Measurements from ENCODE around the gene LGALS9C.
"Not testable (repeated sequence)": the region's sequence is repeated elsewhere in the genome, so short reads cannot be mapped to it uniquely, and the experiment has no call there.

The LGALS9C gene

DNA sequence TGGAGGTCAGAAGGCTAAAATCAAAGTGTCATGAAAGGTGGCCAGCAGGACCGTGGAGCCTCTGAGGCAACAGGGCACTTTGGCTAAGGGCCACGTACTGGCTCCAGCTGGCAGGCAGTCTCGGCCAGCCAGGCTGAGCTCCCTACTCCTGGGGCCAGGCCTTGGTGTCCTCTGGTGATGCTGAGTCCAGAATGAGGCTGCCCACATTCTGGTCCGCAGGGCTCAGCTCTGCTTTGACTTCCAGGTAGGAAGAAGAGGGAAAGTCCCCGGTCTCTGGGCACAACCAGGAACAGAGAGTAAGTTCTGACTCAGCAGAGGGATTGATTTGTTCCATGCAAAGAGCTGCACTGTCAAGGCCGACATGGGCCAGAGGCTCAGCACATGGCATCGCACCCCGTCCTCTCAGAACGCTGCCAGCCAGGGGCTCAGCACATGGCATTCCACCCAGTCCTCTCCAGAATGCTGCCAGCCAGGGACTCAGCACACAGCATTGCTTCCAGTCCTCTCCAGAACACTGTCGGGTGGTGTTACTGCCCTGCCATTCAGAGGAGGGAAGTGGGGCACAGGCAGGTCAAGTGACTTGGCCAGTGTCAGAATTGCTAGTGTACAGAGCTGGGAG lies 2.5 kb downstream of the LGALS9C start:
- DNase-seq, result not testable (repeated sequence)

DNA sequence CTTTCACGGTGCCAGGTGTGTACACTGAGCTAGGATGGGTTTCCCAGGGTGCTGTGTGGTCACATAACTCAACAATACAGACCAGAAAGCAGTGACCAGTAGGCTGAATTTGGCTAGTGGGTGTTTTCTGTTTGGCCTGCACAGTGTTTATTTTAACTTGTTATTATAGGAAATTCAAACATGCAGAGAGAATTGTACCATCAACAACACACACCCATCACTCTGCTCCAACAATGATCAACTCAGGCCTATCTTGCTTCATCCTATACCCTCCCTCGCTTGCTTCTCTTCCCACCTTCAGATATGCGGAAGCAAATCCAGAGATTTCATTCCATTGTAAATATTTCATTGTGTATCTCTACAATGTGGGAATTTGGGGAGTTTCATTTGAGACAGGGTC lies 5.2 kb downstream of the LGALS9C start:
- DNase-seq, result not testable (repeated sequence)

DNA sequence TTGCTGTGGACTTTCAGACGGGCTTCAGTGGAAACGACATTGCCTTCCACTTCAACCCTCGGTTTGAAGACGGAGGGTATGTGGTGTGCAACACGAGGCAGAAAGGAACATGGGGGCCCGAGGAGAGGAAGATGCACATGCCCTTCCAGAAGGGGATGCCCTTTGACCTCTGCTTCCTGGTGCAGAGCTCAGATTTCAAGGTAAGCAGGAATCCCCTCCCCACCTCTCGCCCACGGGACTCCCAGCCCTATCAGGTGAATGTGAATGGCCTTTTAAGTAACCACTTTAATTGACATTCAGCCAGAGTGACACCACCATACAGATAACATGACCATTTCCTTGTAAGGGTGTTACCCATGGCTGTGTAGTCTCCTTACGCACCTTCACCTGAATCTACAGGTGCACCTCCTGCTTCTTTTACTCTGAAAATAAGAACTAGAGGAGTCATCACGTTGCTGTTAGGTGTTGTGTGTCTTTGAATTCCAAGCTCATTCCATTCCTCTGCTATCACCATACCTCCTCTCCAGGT lies 9.4 kb downstream of the LGALS9C start:
- DNase-seq, result not testable (repeated sequence)

DNA sequence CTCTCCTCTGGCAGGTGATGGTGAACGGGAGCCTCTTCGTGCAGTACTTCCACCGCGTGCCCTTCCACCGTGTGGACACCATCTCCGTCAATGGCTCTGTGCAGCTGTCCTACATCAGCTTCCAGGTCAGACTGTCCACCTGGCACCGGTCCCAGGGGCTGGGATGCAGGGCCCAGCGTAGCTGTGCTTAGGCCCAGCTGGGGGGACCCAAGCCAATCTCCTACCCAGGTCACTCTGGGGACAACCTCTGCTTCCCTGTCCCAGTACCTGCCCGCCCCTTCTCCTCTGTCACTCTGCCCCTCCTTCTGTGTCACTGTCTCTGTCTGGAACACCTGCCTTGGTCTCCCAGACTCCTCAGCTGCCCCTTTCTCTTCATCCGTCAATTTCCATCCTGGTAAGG lies 11.0 kb downstream of the LGALS9C start:
- DNase-seq, result not testable (repeated sequence)

DNA sequence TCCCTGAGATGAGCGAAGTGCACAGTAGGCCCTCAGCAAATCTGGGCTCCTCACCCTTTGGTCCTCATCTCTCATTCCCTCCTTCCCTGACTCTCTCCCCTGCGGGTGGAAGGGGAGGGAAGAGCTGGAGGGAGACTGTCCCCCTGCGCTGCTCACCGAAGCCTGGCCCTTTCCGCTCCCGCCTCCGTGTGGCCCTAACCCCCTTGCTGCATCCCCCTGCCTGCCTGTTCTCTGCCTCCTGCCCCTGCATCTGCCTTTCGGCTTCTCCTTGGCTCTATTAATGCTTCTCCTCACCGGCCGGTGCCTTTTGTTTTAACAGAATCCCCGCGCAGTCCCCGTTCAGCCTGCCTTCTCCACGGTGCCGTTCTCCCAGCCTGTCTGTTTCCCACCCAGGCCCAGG lies 12.0 kb downstream of the LGALS9C start:
- DNase-seq, result not testable (repeated sequence)

DNA sequence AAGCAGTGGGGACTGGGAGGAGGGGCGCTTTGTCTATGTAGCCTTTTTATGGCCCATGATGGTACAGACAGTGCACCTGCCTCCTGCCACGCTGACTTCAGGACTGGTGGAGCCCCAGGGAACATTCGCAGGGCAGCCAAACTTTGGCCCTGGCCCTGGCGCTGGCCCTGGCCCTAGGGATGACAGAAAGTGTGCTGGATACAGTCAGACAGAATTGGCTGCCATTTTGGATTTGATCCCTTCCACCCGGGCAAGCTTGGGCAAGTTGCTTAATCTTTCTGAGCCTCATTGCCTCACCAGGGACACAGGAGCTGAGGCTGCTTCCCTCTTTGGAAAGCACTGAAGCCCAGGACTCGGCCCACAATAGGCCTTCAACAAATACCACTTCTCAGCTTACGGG lies 13.4 kb downstream of the LGALS9C start:
- DNase-seq, result not testable (repeated sequence)

DNA sequence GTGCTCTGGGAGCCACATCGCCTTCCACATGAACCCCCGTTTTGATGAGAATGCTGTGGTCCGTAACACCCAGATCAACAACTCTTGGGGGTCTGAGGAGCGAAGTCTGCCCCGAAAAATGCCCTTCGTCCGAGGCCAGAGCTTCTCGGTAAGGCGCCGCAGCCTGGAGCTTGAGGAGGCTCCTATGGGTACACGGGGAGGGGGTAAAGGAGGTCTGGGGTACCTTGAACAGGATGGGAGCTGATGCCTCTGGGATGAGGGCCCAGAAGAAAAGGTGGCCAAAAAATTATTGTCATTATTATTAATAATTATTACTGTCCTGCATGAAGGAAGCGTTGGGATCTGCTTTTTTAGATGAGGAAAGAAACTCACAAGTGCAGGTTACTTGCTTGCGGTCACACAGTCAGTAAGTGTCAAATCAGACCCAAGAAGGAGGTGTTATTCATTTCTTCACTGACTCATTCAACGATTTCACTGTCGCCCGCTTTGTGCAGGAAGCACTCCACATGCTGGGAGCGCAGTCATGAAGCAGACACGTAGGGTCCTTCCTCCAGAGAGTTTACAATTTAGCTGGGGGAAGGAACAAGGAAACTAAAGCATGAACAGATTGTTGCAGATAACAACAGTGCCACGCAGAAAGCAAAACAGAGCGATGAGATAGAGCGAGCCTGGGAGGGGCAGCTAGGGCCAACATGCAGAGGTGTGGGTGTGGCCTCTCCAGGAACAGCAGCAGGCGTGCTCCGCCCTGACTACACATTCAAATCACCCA lies 16.3 kb downstream of the LGALS9C start:
- peak in 2 of 5 experiments; percentile 8 to 90 for DNase-seq

DNA sequence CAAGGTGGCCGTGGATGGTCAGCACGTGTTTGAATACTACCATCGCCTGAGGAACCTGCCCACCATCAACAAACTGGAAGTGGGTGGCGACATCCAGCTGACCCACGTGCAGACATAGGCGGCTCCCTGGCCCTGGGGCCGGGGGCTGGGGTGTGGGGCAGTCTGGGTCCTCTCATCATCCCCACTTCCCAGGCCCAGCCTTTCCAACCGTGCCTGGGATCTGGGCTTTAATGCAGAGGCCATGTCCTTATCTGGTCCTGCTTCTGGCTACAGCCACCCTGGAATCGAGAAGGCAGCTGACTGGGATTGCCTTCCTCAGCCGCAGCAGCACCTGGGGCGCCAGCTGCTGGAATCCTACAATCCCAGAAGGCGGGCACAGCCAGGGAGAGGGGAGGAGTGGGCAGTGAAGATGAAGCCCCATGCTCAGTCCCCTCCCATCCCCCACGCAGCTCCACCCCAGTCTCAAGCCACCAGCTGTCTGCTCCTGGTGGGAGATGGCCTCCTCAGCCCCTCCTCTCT lies 17.7 kb downstream of the LGALS9C start:
- not testable (repeated sequence) for DNase-seq

DNA sequence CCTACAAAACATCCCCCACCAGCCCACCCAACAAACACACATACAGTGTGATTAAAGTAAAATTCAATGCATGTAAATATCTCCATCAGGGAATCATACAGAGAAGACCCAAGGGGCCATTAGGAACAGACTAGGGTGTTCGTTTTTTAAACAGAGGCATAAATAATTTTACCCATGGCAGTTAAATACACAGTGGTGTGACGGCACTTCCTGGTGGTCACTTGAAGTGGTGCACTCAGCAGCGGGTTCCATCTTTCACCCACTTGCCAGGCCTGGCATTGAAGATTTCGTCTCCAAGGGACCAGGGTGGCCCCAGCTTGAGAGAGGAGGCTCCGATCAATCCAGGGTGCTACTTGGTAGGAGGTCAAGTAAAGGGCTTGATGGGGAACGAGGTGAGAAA lies 20.5 kb downstream of the LGALS9C start:
- not testable (repeated sequence) for DNase-seq

DNA sequence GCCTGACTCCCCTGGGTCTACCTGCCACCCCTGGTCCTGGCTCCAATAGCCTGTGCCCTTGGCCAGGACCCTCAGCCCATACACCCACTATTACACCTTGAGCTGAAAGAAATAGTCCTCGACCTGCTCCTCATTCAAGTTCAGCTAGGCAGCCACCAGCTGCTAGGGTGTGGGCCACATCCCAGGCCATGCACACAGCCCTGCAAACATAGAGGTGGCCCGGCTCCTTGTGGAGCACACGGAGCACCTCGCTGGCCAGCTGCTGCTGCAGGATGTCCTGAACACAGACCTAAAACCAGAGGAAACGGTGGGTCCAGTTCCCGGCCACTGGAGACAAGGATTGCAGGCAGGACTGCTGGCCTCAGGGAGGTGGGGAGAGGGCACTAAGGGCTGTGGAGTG lies 22.5 kb downstream of the LGALS9C start:
- not testable (repeated sequence) for DNase-seq

DNA sequence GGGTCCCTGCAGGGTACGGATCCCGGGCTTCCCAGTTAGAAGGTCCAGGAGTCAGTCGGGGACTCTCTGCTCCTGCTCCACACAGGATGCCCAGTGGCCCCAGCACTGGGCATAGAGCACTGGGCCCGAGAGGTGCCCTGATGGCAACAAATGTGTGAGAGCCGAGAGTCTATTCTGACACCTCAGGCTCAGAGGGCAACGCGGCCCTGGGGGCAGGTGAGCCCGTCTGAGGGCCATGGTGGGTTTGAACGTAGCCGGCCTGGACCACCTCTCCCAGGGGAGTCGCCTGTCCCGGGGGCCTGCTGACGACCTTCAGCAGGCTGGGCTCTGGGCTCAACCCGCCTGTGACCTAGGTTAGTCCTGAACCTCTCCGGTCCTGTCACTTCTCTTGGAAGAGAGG lies 23.2 kb downstream of the LGALS9C start:
- DNase-seq, result not testable (repeated sequence)

DNA sequence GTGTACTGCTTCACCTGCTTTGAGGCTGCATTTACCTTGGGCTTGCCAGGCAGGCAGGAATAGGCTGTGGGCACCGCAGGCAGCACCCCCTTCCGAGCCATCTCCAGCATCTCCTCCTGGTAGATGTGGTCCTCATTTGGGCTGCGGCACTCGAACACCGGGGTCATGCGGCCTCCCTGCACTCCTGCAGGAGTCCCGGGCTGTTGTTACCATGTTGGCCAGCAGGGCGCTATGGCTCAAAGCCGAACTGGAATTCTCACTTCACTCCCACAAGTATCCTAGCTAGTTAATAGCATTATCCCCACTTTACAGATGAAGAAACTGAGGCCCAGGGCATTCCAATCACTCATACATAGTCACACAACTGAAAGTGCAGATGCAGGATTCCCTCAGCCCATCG lies 23.7 kb downstream of the LGALS9C start:
- not testable (repeated sequence) for DNase-seq

DNA sequence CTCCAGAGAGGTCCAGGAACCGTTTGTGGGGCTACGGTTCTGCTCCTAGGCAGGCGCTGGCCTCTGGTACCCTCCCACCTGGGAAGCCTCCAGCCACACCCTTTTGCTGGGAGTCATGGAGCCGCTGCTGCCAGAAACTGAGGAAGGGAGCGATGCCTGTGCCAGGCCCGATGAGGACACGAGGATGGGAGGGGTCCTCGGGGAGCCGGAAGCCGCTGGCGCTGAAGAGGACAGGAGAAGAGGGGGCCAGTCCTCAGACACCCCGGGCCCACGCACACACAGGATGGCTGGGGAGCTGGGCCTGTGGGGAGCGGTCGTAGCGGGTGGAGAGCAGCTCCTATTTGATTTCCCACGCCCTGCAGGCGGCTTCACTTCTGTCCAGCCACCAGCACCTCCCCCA lies 24.2 kb downstream of the LGALS9C start:
- DNase-seq, result not testable (repeated sequence)

DNA sequence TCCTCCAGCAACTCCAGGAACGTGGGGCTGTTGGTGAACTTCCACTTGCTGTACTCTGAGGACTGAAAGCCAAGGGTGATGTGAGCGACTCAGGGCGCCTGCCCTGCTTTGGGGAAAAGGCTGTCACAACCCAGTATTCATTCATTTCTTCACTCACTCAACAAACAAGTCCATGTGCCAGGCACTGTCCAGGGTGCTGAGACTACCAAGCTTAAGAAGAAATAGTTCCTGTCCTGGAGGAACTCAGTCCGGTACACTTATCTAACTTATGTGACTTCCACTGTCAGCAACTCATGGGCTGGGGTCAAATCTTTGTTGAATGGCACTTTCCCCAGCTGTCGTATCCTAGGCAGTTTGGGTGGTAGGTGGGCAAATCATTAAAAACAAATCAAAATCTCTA lies 26.6 kb downstream of the LGALS9C start:
- DNase-seq, result not testable (repeated sequence)

DNA sequence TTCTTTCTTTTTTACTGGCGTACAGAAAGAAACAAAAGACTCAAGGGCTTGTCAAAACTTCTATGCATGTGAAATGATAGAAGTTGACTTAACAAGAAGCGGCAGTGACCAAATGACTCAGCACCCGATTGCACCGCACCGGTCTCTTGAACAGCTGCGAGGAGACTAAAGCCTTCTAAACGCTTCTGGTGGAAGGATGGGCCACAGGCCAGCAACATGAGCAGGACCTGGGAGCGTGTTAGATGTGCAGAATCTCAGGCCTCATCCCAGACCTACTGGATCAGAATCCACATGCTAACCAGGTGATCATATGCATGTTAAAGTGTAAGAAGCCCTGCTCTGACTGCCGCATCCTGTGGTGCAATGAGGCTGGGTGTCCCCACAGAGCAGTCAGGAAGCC lies 31.1 kb downstream of the LGALS9C start:
- DNase-seq, result peak in 1 of 5 experiments; percentile 3

DNA sequence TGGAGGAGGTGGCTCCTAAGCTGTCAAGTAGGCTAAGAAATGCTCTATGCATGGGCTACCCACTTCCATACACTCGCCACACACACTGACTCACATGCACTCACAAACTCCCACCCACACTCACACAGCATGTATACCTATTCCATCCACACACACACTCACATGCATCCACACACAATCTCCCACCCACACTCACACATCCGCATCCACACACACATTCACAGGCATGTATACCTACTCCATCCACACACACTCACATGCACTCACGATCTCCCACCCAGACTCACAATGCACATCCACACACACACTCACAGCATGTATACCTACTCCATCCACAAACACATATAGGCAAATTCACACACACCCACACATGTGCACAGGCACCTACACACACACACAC lies 32.1 kb downstream of the LGALS9C start:
- DNase-seq, result not testable (repeated sequence)

DNA sequence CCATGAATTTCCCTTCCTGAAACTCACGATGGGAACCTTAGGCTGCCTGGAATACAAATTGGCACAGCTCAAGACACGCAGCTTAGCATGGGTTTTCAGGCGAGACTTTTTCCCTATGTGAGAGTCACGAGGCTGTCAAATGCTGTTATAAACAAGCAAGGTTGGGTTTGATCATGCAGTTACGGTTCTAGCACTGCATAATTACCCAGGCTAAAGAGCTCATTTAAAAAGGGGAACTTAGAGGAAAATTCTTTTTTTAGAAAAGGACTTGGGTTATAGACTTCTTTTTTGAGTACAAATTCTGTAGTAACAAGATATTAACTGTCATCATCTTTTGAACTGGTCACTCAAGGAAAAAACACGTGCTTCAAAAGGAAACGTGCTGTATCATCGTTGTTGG lies 44.5 kb downstream of the LGALS9C start:
- DNase-seq, result not testable (repeated sequence)

DNA sequence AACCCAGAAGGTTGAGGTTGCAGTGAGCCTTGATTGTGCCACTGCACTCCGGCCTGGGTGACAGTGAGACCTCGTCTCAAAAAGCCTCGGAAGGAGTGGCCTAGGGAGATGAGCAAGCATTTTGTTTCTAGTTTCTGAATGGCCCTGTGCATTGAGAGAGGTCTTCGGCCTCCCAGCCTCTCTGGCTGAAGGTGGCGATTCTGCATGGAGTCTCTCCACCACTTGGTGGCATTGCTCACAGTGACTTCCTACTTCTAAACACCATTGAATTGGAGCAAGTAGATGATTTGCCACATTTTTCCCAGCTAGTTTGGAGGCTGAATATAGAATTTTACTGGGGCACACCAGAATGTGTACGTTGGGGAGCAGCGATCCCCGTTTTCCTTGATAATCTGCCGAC lies 48.4 kb downstream of the LGALS9C start:
- DNase-seq, result not testable (repeated sequence)

DNA sequence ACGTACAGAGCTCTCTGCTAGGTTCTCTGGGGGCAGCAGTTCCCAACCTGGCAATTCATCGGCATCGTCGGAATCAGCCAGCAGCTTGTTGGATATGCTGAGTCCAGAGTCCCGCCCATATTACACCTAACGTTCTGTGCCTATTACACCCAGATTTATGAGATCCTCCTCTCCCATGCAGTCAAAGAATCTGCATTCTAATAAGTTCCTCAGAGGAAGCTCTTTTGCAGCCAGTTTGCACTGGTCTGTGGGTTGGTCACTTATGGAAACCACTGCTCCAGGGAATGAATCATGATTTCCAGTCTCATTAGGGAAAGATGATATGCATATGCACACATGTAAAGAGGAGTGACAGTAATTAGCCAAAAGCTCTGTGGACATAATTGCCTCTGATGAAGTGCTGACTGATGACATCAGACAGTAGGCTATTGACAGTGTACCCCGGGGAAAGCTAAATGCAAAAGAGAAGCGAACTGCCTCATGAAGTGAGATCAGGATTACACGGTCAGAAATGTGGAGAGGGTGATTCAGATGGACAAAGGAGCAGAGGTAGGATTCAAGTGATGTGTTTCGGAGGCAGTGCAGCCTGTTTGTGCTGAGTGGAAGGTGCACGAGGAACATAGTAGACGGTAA lies 49.7 kb downstream of the LGALS9C start:
- DNase-seq, result not testable (repeated sequence)

DNA sequence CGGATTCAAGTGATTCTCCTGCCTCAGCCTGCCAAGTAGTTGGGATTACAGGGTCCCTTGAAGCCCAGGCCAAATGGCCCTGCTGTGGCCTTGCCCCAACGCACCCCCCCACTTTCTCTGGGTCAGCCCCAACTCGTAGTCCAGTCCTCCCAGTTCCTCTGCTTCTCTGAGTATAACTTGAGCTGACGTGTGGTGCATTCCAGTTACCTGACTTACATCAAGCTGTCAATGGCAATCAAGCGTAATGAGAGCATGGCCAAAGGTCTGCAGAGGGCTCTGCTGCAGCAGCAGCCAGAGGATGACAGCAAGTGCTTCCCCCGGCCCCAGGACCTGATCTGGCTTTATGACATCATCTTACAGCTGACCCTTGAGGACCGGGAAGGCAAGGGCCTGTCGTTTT lies 50.8 kb downstream of the LGALS9C start:
- not testable (repeated sequence) for DNase-seq

DNA sequence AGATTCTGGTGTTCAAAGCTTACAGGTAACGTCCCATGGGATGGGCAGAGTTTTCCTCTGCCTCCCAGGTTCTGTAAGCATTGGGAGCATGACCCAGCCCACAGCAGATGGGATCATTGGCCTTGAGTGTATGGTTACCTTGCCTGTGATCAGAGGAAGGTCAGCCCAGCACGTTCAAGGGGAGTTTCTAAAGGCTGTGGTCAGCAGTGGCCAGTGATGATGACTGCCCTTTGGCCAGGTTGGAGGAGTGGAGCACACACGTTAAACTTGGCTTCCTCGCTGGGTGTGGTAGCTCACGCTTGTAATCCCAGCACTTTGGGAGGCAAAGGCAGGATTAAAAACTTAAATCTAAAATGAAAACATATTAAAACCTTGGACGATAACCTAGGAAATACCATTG lies 51.8 kb downstream of the LGALS9C start:
- DNase-seq, result not testable (repeated sequence)

DNA sequence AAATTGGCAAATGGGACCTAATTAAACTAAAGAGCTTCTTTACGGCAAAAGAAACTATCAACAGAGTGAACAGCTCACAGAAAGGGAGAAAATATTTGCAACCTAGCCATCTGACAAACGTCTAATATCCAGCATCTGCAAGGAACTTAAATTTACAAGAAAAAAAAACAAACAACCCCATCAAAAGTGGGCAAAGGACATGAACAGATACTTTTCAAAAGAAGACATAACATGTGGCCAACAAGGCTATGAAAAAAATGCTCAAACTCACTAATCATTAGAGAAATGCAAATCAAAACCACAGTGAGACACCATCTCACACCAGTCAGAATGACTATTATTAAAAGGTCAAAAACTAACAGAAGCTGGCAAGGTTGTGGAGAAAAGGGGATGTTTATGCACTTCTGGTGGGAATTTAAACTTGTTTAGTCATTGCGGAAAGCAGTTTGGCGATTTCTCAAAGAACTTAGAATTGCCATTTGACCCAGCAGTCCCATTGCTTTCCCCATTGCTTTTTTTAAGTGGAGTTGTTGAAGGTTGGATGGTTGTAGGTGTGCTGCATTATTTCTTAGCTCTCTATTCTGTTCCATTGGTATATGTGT lies 52.4 kb downstream of the LGALS9C start:
- DNase-seq, result not testable (repeated sequence)

DNA sequence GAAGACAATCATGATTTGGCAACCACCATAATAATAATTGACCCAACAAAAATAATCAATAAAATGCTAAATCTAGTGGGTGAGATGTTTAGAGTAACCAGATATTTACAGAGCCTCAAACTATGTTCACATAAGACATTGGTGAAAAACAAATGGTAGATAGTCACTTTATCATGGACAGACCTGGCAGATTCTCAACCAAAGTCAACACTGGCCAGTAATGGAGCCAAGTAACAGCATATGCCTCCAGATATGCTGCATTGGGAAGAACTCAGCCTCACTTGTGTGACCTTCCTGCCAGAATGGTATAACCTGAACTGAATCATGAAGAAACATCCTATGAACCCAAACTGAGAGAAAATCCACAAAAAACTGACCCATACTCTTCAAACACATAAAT lies 53.8 kb downstream of the LGALS9C start:
- not testable (repeated sequence) for DNase-seq
